ENCODE measurements around the gene CCNH.

DNA sequence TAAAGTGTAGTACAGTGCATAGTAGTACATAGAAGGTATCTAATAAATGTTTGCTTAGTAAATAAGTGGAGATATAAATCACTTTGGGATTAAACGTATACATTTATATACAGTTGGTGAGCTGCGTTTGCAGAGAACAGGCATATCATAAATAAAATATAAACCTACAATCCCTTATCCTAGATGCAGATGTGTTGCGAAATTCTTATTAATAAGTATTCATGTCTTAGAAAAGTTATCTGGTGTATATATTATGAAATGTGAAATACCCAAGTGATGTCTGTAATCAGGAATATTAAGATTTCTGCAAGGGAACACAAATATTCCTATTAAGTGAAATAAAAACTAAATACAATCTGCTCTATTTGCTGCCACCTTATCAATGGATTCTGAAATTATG lies 8.8 kb downstream of the CCNH start:
- TF ChIP-seq POLR2A (IDR thresholded peaks at IDR 0.05; ENCODE audit: low read depth, low read length) (no peak), TAF1 (IDR thresholded peaks at IDR 0.05; ENCODE audit: borderline replicate concordance, low read depth, low read length) (no peak)
